Endothelial cell (in vitro differentiated cells): ENCODE measurements around the gene PEX5. TPM values are rescaled to one million over a fixed set of nuclear protein-coding genes. Genes with fewer than 3 reads are reported as not detected.
"Not testable (repeated sequence)": the region's sequence is repeated elsewhere in the genome, so short reads cannot be mapped to it uniquely, and the experiment has no call there.

Source experiments
- DNase-seq: peaks from one replicate; pipeline ENCODE4 v3.0.0; 2021; ENCODE audit warnings: low spot score
- H3K27ac Mint-ChIP-seq: one replicate; pipeline ENCODE4 v1.8.0; 2021; ENCODE audit warnings: mixed read lengths, inconsistent platforms; ENCODE audit not compliant: unreplicated experiment
- H3K27me3 Mint-ChIP-seq: one replicate; pipeline ENCODE4 v1.8.0; 2021; ENCODE audit warnings: mild to moderate bottlenecking, moderate library complexity, mixed read lengths, inconsistent platforms; ENCODE audit not compliant: unreplicated experiment
- H3K36me3 Mint-ChIP-seq: one replicate; pipeline ENCODE4 v1.8.0; 2021; ENCODE audit warnings: mild to moderate bottlenecking, low read depth, mixed read lengths, inconsistent platforms; ENCODE audit not compliant: unreplicated experiment
- H3K4me1 Mint-ChIP-seq: one replicate; pipeline ENCODE4 v1.8.0; 2021; ENCODE audit warnings: mild to moderate bottlenecking, mixed read lengths, inconsistent platforms; ENCODE audit not compliant: unreplicated experiment
- H3K4me3 Mint-ChIP-seq: one replicate; pipeline ENCODE4 v1.8.0; 2021; ENCODE audit warnings: mild to moderate bottlenecking, mixed read lengths, inconsistent platforms; ENCODE audit not compliant: unreplicated experiment
- H3K9me3 Mint-ChIP-seq: one replicate; pipeline ENCODE4 v1.8.0; 2021; ENCODE audit warnings: mixed read lengths, inconsistent platforms; ENCODE audit not compliant: unreplicated experiment
- CTCF ChIP-seq: fragments of 200-600 bp; sonication (generic); IDR thresholded peaks from one replicate; pipeline ENCODE4 v1.5.0; 2021; ENCODE audit warnings: antibody characterized with exemption; ENCODE audit not compliant: unreplicated experiment
- total RNA-seq: library from RNA; stranded (reverse); fragmentation: NEBNext Ultra II Directional; extraction: Animal tissue kit (Norgen Biotek cat#: 25700); gene quantifications from one replicate; pipeline ENCODE4 v1.2.1, GENCODE V29; 2021; ENCODE audit not compliant: unreplicated experiment

PEX5 gene
- total RNA-seq, 1 donor from 2014 or later, result 22.2 TPM

- DNase-seq, result peak; percentile 15
- no peak for TF ChIP-seq CTCF
- H3K36me3 Mint-ChIP-seq, result peaks cover 49% of the 10 kb centered on the region
- H3K4me3 Mint-ChIP-seq, result no peak overlapping the region
- peaks cover 8% of the 10 kb centered on the region for H3K27me3 Mint-ChIP-seq
- H3K27ac Mint-ChIP-seq, result peak overlapping the region; percentile 89
- no peaks in the 10 kb centered on the region for H3K9me3 Mint-ChIP-seq
- H3K4me1 Mint-ChIP-seq, result peaks cover 19% of the 10 kb centered on the region
Measured at GRCh38 chr12:7209958-7210357, 20.5 kb downstream of the PEX5 start.

GRCh38 chr12:7210642-7211151, 21.2 kb downstream of the PEX5 start:
- peaks cover 49% of the 10 kb centered on the region for H3K36me3 Mint-ChIP-seq
- peaks cover 8% of the 10 kb centered on the region for H3K27me3 Mint-ChIP-seq
- no peak for DNase-seq
- H3K9me3 Mint-ChIP-seq, result no peaks in the 10 kb centered on the region
- H3K27ac Mint-ChIP-seq, result peak overlapping the region; percentile 42
- no peak for TF ChIP-seq CTCF
- H3K4me1 Mint-ChIP-seq, result peaks cover 19% of the 10 kb centered on the region
- peak overlapping the region; percentile 44 for H3K4me3 Mint-ChIP-seq

- H3K27me3 Mint-ChIP-seq, result peaks cover 8% of the 10 kb centered on the region
- H3K9me3 Mint-ChIP-seq, result no peaks in the 10 kb centered on the region
- no peak for TF ChIP-seq CTCF
- H3K4me1 Mint-ChIP-seq, result peaks cover 19% of the 10 kb centered on the region
- H3K4me3 Mint-ChIP-seq, result no peak overlapping the region
- no peak for DNase-seq
- H3K27ac Mint-ChIP-seq, result no peak overlapping the region
- H3K36me3 Mint-ChIP-seq, result peaks cover 42% of the 10 kb centered on the region
Measured at GRCh38 chr12:7212678-7213077, 23.2 kb downstream of the PEX5 start.

GRCh38 chr12:7213745-7214144, 24.3 kb downstream of the PEX5 start:
- peaks cover 33% of the 10 kb centered on the region for H3K36me3 Mint-ChIP-seq
- H3K27ac Mint-ChIP-seq, H3K27me3 Mint-ChIP-seq, DNase-seq, H3K9me3 Mint-ChIP-seq, H3K4me3 Mint-ChIP-seq: not testable (repeated sequence)
- H3K4me1 Mint-ChIP-seq, result peaks cover 17% of the 10 kb centered on the region

GRCh38 chr12:7217475-7218069, 28.1 kb downstream of the PEX5 start:
- H3K36me3 Mint-ChIP-seq, result peaks cover 4% of the 10 kb centered on the region
- no peak overlapping the region for H3K4me3 Mint-ChIP-seq
- no peaks in the 10 kb centered on the region for H3K4me1 Mint-ChIP-seq
- no peaks in the 10 kb centered on the region for H3K9me3 Mint-ChIP-seq
- no peak overlapping the region for H3K27ac Mint-ChIP-seq
- no peak for TF ChIP-seq CTCF
- no peaks in the 10 kb centered on the region for H3K27me3 Mint-ChIP-seq
- DNase-seq, result no peak
